HCT116 (cell line): ENCODE measurements around the gene UCHL3. TPM values are rescaled to one million over a fixed set of nuclear protein-coding genes. Genes with fewer than 3 reads are reported as not detected.

Experiments
- ATAC-seq: fragments of 200-7000 bp; cut with Tn5 transposase; 2 replicates; pipeline ENCODE4 v1.9.1; 2020; ENCODE audit warnings: mild to moderate bottlenecking, moderate library complexity
- BruUV-seq: library from RNA; stranded (reverse); fragments of 400-500 nt; replicated peaks from 2 replicates; lab custom pipeline; 2021; lab: Mats Ljungman, UMichigan
- CTCF ChIA-PET: fragments of 300-600 bp; sonication (Branson Sonifier 250); formaldehyde crosslinking; loops from one replicate; lab custom pipeline; 2021; ENCODE audit warnings: antibody characterized with exemption; lab: Charles Lee
- POLR2A ChIA-PET: fragments of 300-600, 350-600 bp; sonication (Branson Sonifier 250); formaldehyde crosslinking; loops from one replicate; lab custom pipeline; 2021; ENCODE audit warnings: antibody characterized with exemption; lab: Charles Lee
- RAD21 ChIA-PET, 2 experiments: fragments of 300-600 bp; sonication (Branson Sonifier 250); formaldehyde crosslinking; loops; one replicate each; lab custom pipeline; 2023; ENCODE audit warnings: low total read pairs in 2 of 2; ENCODE audit not compliant: uncharacterized antibody in 2 of 2, unreplicated experiment in 2 of 2, low non-redundant PET in 1 of 2; lab: Charles Lee
- DNase-seq: peaks from one replicate; pipeline ENCODE4 v3.0.0-alpha.2; 2010; ENCODE audit warnings: low read depth, low spot score
- H2AFZ ChIP-seq: fragments of 200-600 bp; shearing (Covaris generic), sonication (generic); 2 replicates; pipeline ENCODE4 v1.6.1; 2017; ENCODE audit warnings: low read depth, mixed run types, mixed read lengths, antibody characterized with exemption, low read length; ENCODE audit not compliant: poor library complexity, severe bottlenecking
- H3K27ac ChIP-seq: 2 replicates; pipeline ENCODE4 v1.5.1; 2012; ENCODE audit warnings: low read depth, low read length
- H3K27me3 ChIP-seq: fragments of 200-600 bp; sonication (generic); 2 replicates; pipeline ENCODE4 v1.6.1; 2016; ENCODE audit warnings: mixed run types, low read length, mixed read lengths; ENCODE audit not compliant: insufficient read depth
- H3K36me3 ChIP-seq, 2 experiments: fragments of 200-500 bp in 1 of 2; fragments of 200-600 bp in 1 of 2; sonication (Bioruptor generic) in 1 of 2; sonication (generic) in 1 of 2; 2 replicates each; pipeline versions ENCODE4 v1.5.1 to v1.6.1; 2014 to 2016; ENCODE audit warnings: low read length in 2 of 2, inconsistent platforms in 1 of 2, mixed read lengths in 1 of 2, mixed run types in 1 of 2; ENCODE audit not compliant: insufficient read depth in 2 of 2, control insufficient read depth in 1 of 2
- H3K4me1 ChIP-seq, 2 experiments: fragments of 200-600 bp in 1 of 2; sonication (generic) in 1 of 2; 2 replicates each; pipeline versions ENCODE4 v1.5.1 to v1.6.1; 2012 to 2017; ENCODE audit warnings: low read length in 2 of 2, inconsistent platforms in 1 of 2, mild to moderate bottlenecking in 1 of 2, mixed read lengths in 1 of 2, mixed run types in 1 of 2, moderate library complexity in 1 of 2; ENCODE audit not compliant: insufficient read depth in 2 of 2, control insufficient read depth in 1 of 2
- H3K4me2 ChIP-seq: fragments of 200-600 bp; sonication (generic); 2 replicates; pipeline ENCODE4 v1.6.1; 2017; ENCODE audit warnings: mixed run types, low read length, mixed read lengths
- H3K4me3 ChIP-seq, 2 experiments: fragments of 200-600 bp in 1 of 2; sonication (generic) in 1 of 2; replicated peaks in 1 of 2; 2 replicates each; pipeline ENCODE4 v1.5.1; 2011 to 2016; ENCODE audit warnings: low read length in 2 of 2, control low read depth in 1 of 2, low read depth in 1 of 2, mild to moderate bottlenecking in 1 of 2, mixed read lengths in 1 of 2, mixed run types in 1 of 2
- H3K79me2 ChIP-seq: fragments of 200-600 bp; sonication (generic); 2 replicates; pipeline ENCODE4 v1.6.1; 2017; ENCODE audit warnings: mild to moderate bottlenecking, mixed run types, low read length, moderate library complexity, mixed read lengths; ENCODE audit not compliant: insufficient read depth
- H3K9ac ChIP-seq: fragments of 200-600 bp; sonication (generic); 2 replicates; pipeline ENCODE4 v1.6.1; 2016; ENCODE audit warnings: low read length, mixed read lengths
- H3K9me2 ChIP-seq: fragments of 200-600 bp; sonication (generic), shearing (Covaris generic); 2 replicates; pipeline ENCODE4 v1.6.1; 2017; ENCODE audit warnings: mixed run types, mild to moderate bottlenecking, moderate library complexity; ENCODE audit not compliant: insufficient read depth
- H3K9me3 ChIP-seq, 2 experiments: fragments of 200-500 bp in 1 of 2; fragments of 200-600 bp in 1 of 2; sonication (Bioruptor generic) in 1 of 2; sonication (generic) in 1 of 2; 2 replicates each; pipeline ENCODE4 v1.6.1; 2014 to 2017; ENCODE audit warnings: low read length in 2 of 2, mixed read lengths in 2 of 2, inconsistent platforms in 1 of 2, low read depth in 1 of 2, mild to moderate bottlenecking in 1 of 2, mixed run types in 1 of 2, moderate library complexity in 1 of 2; ENCODE audit not compliant: control insufficient read depth in 1 of 2, insufficient read depth in 1 of 2
- H4K20me1 ChIP-seq: fragments of 200-600 bp; sonication (generic), shearing (Covaris generic); 2 replicates; pipeline ENCODE4 v1.6.1; 2017; ENCODE audit warnings: mixed run types, mild to moderate bottlenecking, moderate library complexity; ENCODE audit not compliant: insufficient read depth
- ATF3 ChIP-seq: IDR thresholded peaks from 2 replicates; pipeline ENCODE4 v1.6.1; 2012
- EGR1 ChIP-seq: IDR thresholded peaks from 2 replicates; pipeline ENCODE4 v1.6.1; 2012; ENCODE audit warnings: low read depth
- EZH2phosphoT487 ChIP-seq: fragments of 200-600 bp; IDR thresholded peaks from 2 replicates; pipeline ENCODE4 v1.6.1; 2018; ENCODE audit warnings: antibody characterized with exemption, borderline replicate concordance
- JUND ChIP-seq: IDR thresholded peaks from 2 replicates; pipeline ENCODE4 v1.6.1; 2012
- POLR2A ChIP-seq: IDR thresholded peaks from 2 replicates; pipeline ENCODE4 v1.7.0; 2011; ENCODE audit warnings: borderline replicate concordance; ENCODE audit not compliant: insufficient read depth, insufficient read length; ENCODE audit errors: extremely low read depth
- POLR2AphosphoS5 ChIP-seq: IDR thresholded peaks from 2 replicates; pipeline ENCODE4 v1.6.1; 2011; ENCODE audit warnings: mild to moderate bottlenecking, low read depth, low read length, moderate library complexity
- SP1 ChIP-seq: IDR thresholded peaks from 2 replicates; pipeline ENCODE4 v1.6.1; 2012; ENCODE audit warnings: low read depth
- TCF7L2 ChIP-seq: IDR thresholded peaks from 2 replicates; pipeline ENCODE4 v1.7.0; 2011; ENCODE audit warnings: borderline replicate concordance, inconsistent platforms; ENCODE audit not compliant: insufficient read depth, insufficient read length; ENCODE audit errors: extremely low read depth
- YY1 ChIP-seq: IDR thresholded peaks from 2 replicates; pipeline ENCODE4 v1.6.1; 2011; ENCODE audit warnings: low read length, low read depth, moderate library complexity, mild to moderate bottlenecking; ENCODE audit not compliant: insufficient replicate concordance; ENCODE audit errors: extremely low read depth
- ZBTB33 ChIP-seq: IDR thresholded peaks from 2 replicates; pipeline ENCODE4 v1.6.1; 2011; ENCODE audit warnings: mild to moderate bottlenecking, low read length, moderate library complexity; ENCODE audit not compliant: insufficient replicate concordance; ENCODE audit errors: extremely low read depth
- intact Hi-C: fragments of 100-400 bp; cut with micrococcal nuclease; formaldehyde crosslinking; loops from 2 replicates; pipeline ENCODE4 v1.10.0; 2022
- total RNA-seq: library from RNA; stranded (reverse); gene quantifications from one replicate; pipeline ENCODE4 v1.2.1, GENCODE V29; 2021; ENCODE audit not compliant: unreplicated experiment
- TF ChIP-seq, protein P1 (sequence below), 3 experiments: fragments of 200-600 bp in 1 of 3; sonication (generic) in 1 of 3; IDR thresholded peaks in 2 of 3; conservative IDR thresholded peaks in 1 of 3; 2 replicates each; pipeline ENCODE4 v1.5.1; 2012 to 2017; ENCODE audit warnings: low read depth in 2 of 3, low read length in 2 of 3, antibody characterized with exemption in 1 of 3, borderline replicate concordance in 1 of 3, control low read depth in 1 of 3, mild to moderate bottlenecking in 1 of 3, mixed read lengths in 1 of 3, mixed run types in 1 of 3, moderate library complexity in 1 of 3; ENCODE audit not compliant: insufficient read depth in 1 of 3

The UCHL3 gene
- total RNA-seq, 1 experiment from 2014 or later: 32.4 TPM

GRCh38 chr13:75507027-75508001 lies 42.3 kb upstream of the UCHL3 start:
- Histone ChIP-seq H3K4me1 (no peaks in the 10 kb centered on the region), H2AFZ (peak overlapping the region; percentile 50), H3K9me2 (no peaks in the 10 kb centered on the region), H3K4me2 (no peak overlapping the region), H3K27me3 (no peaks in the 10 kb centered on the region), H4K20me1 (no peaks in the 10 kb centered on the region), H3K9ac (no peak overlapping the region)
- BruUV-seq: no TSS peak
- intact Hi-C loops: no loop called here
- TF ChIP-seq EZH2phosphoT487 (no peak), POLR2AphosphoS5 (no peak), TCF7L2 (no peak), ATF3 (no peak), SP1 (no peak), ZBTB33 (no peak), EGR1 (no peak), POLR2A (no peak), YY1 (no peak), JUND (no peak)
- TF ChIP-seq, protein P1, sequence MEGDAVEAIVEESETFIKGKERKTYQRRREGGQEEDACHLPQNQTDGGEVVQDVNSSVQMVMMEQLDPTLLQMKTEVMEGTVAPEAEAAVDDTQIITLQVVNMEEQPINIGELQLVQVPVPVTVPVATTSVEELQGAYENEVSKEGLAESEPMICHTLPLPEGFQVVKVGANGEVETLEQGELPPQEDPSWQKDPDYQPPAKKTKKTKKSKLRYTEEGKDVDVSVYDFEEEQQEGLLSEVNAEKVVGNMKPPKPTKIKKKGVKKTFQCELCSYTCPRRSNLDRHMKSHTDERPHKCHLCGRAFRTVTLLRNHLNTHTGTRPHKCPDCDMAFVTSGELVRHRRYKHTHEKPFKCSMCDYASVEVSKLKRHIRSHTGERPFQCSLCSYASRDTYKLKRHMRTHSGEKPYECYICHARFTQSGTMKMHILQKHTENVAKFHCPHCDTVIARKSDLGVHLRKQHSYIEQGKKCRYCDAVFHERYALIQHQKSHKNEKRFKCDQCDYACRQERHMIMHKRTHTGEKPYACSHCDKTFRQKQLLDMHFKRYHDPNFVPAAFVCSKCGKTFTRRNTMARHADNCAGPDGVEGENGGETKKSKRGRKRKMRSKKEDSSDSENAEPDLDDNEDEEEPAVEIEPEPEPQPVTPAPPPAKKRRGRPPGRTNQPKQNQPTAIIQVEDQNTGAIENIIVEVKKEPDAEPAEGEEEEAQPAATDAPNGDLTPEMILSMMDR (IDR thresholded peaks at IDR 0.05 in 2 of 3, conservative IDR thresholded peaks at IDR 0.05 in 1 of 3; ENCODE audit: borderline replicate concordance in 1 of 3, insufficient read depth in 1 of 3, low read depth in 2 of 3, low read length in 2 of 3): no peak
- TF ChIP-seq, all 23 proteins: peak for 0
- ChIA-PET RAD21 (no interaction called here), CTCF (no interaction called here), POLR2A (no interaction called here)
- Histone ChIP-seq H3K36me3 (no peaks in the 10 kb centered on the region), H3K4me3 (no peak overlapping the region), H3K27ac (no peak overlapping the region), H3K9me3 (no peaks in the 10 kb centered on the region), H3K79me2 (no peaks in the 10 kb centered on the region)
- ATAC-seq (no peak), DNase-seq (no peak)
